WTC11 (cell line): ENCODE data around the gene TRAF2.
A peak's percentile ranks its signal among the peaks of the same experiment; 100 is the strongest.

Experiments used
- CREB1 ChIP-seq: sonication (generic); formaldehyde crosslinking; IDR thresholded peaks from 2 replicates; pipeline ENCODE4 v1.8.0; 2023; ENCODE audit warnings: mild to moderate bottlenecking, missing genetic modification reagents
- TEAD1 ChIP-seq: sonication (generic); formaldehyde crosslinking; IDR thresholded peaks from 2 replicates; pipeline ENCODE4 v1.8.0; 2022; ENCODE audit warnings: mild to moderate bottlenecking, missing genetic modification reagents
- ZNF121 ChIP-seq: sonication (generic); formaldehyde crosslinking; IDR thresholded peaks from 2 replicates; pipeline ENCODE4 v1.8.0; 2023; ENCODE audit warnings: missing genetic modification reagents
- TF ChIP-seq, protein P1 (sequence below): fragments of 200-600 bp; IDR thresholded peaks from 2 replicates; pipeline ENCODE4 v1.8.0; 2022; ENCODE audit warnings: antibody characterized with exemption
- TF ChIP-seq, protein P2 (sequence below): sonication (generic); formaldehyde crosslinking; IDR thresholded peaks from 2 replicates; pipeline ENCODE4 v1.8.1; 2022; ENCODE audit warnings: mild to moderate bottlenecking, missing genetic modification reagents, moderate library complexity, borderline replicate concordance

GRCh38 chr9:136944519-136945332 is 58.4 kb downstream of the TRAF2 start, which contains the start of the genes C8G and FBXW5:
- TF ChIP-seq, protein P1, sequence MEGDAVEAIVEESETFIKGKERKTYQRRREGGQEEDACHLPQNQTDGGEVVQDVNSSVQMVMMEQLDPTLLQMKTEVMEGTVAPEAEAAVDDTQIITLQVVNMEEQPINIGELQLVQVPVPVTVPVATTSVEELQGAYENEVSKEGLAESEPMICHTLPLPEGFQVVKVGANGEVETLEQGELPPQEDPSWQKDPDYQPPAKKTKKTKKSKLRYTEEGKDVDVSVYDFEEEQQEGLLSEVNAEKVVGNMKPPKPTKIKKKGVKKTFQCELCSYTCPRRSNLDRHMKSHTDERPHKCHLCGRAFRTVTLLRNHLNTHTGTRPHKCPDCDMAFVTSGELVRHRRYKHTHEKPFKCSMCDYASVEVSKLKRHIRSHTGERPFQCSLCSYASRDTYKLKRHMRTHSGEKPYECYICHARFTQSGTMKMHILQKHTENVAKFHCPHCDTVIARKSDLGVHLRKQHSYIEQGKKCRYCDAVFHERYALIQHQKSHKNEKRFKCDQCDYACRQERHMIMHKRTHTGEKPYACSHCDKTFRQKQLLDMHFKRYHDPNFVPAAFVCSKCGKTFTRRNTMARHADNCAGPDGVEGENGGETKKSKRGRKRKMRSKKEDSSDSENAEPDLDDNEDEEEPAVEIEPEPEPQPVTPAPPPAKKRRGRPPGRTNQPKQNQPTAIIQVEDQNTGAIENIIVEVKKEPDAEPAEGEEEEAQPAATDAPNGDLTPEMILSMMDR, result peak; percentile 99
- TF ChIP-seq, protein P2, sequence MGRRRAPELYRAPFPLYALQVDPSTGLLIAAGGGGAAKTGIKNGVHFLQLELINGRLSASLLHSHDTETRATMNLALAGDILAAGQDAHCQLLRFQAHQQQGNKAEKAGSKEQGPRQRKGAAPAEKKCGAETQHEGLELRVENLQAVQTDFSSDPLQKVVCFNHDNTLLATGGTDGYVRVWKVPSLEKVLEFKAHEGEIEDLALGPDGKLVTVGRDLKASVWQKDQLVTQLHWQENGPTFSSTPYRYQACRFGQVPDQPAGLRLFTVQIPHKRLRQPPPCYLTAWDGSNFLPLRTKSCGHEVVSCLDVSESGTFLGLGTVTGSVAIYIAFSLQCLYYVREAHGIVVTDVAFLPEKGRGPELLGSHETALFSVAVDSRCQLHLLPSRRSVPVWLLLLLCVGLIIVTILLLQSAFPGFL (CRISPR knock-in tag), result no peak
- TF ChIP-seq ZNF121 (CRISPR knock-in tag) (no peak), TEAD1 (CRISPR knock-in tag) (no peak), CREB1 (CRISPR knock-in tag) (no peak)
